HEK293T (cell line): Measurements from ENCODE around the gene AXDND1.

Experiments used
- CTCF ChIA-PET: fragments of 350-600 bp; formaldehyde crosslinking; extraction: SDS; loops from one replicate; lab custom pipeline; 2021; ENCODE audit warnings: antibody characterized with exemption, inconsistent platforms; lab: Yijun Ruan, JAX
- POLR2A ChIA-PET: fragments of 350-600 bp; formaldehyde crosslinking; extraction: SDS; loops from one replicate; lab custom pipeline; 2020; ENCODE audit warnings: antibody characterized with exemption, inconsistent platforms; lab: Yijun Ruan, JAX
- DNase-seq: peaks from one replicate; pipeline ENCODE4 v3.0.0; 2012; ENCODE audit warnings: mixed read lengths; ENCODE audit errors: extremely low spot score
- ARNT ChIP-seq: fragments of 450-650 bp; IDR thresholded peaks from 2 replicates; pipeline ENCODE4 v1.6.1; 2017; ENCODE audit warnings: mild to moderate bottlenecking
- BHLHE40 ChIP-seq: fragments of 450-650 bp; IDR thresholded peaks from 2 replicates; pipeline ENCODE4 v1.6.1; 2016; ENCODE audit warnings: mild to moderate bottlenecking, moderate library complexity, borderline replicate concordance
- CTBP1 ChIP-seq: fragments of 450-650 bp; IDR thresholded peaks from 2 replicates; pipeline ENCODE4 v1.6.1; 2016; ENCODE audit warnings: borderline replicate concordance
- ELF4 ChIP-seq: fragments of 450-650 bp; IDR thresholded peaks from 2 replicates; pipeline ENCODE4 v1.6.1; 2017; ENCODE audit warnings: antibody characterized with exemption
- FOXA1 ChIP-seq: fragments of 450-650 bp; IDR thresholded peaks from 2 replicates; pipeline ENCODE4 v1.6.1; 2016; ENCODE audit warnings: mild to moderate bottlenecking
- FOXK2 ChIP-seq: fragments of 450-650 bp; IDR thresholded peaks from 2 replicates; pipeline ENCODE4 v1.6.1; 2016; ENCODE audit warnings: mild to moderate bottlenecking
- FOXM1 ChIP-seq: fragments of 450-650 bp; IDR thresholded peaks from 2 replicates; pipeline ENCODE4 v1.6.1; 2017; ENCODE audit warnings: mild to moderate bottlenecking, borderline replicate concordance
- HDGF ChIP-seq: fragments of 450-650 bp; IDR thresholded peaks from 2 replicates; pipeline ENCODE4 v1.6.1; 2017; ENCODE audit warnings: antibody characterized with exemption, borderline replicate concordance
- L3MBTL2 ChIP-seq: fragments of 450-650 bp; conservative IDR thresholded peaks from 2 replicates; pipeline ENCODE4 v1.6.1; 2016; ENCODE audit warnings: mild to moderate bottlenecking
- LEF1 ChIP-seq: fragments of 450-650 bp; IDR thresholded peaks from 2 replicates; pipeline ENCODE4 v1.6.1; 2017; ENCODE audit warnings: mild to moderate bottlenecking, borderline replicate concordance
- NFRKB ChIP-seq: fragments of 450-650 bp; IDR thresholded peaks from 2 replicates; pipeline ENCODE4 v1.6.1; 2016; ENCODE audit warnings: mild to moderate bottlenecking, moderate library complexity
- SP1 ChIP-seq: fragments of 450-650 bp; IDR thresholded peaks from 2 replicates; pipeline ENCODE4 v1.6.1; 2017
- SUZ12 ChIP-seq: fragments of 450-650 bp; IDR thresholded peaks from 2 replicates; pipeline ENCODE4 v1.6.1; 2016; ENCODE audit warnings: mild to moderate bottlenecking
- TARDBP ChIP-seq: fragments of 450-650 bp; IDR thresholded peaks from 2 replicates; pipeline ENCODE4 v1.6.1; 2016
- ZNF384 ChIP-seq: fragments of 450-650 bp; IDR thresholded peaks from 2 replicates; pipeline ENCODE4 v1.6.1; 2016
- TF ChIP-seq, protein P1 (sequence below): fragments of 450-650 bp; IDR thresholded peaks from 2 replicates; pipeline ENCODE4 v1.6.1; 2016

AXDND1 gene

DNA sequence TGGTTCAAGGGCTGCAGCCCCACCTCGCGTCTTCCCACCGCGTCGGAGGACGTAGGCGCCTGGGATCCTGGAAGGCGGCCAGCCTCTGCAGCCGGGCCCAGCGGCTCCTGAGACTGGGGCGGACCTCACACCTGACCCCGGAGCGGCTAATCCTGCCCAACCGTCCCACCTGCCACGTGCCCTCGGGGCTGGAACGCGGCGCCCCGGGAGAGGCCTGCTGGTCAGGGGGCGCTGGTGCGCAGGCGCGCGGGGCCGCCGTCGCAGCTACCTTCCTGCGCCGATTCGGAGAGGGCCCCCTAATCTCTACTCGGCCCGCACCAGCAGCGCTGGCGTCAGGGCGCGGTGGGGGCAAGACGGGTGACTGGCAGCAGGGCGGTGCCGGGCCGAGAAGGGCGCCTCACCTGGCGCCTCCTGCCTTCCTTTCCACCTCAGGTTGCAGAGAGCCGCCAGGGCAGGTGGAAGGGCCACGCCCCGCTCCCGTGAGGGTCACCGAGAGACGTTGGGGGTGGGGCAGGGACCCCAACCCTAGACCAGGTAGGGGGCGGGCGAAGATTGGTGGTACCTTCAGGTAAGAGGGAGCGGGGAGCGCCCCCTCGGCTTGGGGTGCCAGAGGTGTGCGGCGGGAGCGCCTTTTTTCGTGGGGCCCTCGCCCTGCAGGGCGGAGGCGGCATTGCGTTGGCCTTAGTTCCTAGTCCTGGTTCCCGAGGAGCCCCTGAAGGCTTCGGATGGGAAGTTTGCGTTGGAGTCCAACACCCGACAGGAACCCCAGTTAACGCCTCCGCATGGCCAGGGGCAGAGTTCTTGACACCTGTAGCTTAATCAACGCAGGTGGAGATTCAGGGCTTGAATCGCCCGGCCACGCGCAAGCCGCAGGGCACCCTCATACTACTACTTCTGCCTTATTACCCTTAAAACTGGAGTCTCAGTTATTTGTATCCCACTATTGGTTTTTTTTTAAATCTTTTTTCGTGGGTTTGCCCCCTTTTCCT lies 226.1 kb downstream of the AXDND1 start, which contains the start of gene TDRD5:
TDRD5 (plus strand) TSS at position 241 of the 989 bp plus-strand sequence. CDS start 784 bp downstream, outside the sequence.
- TF ChIP-seq ZNF384, result no peak
- TF ChIP-seq, protein P1, sequence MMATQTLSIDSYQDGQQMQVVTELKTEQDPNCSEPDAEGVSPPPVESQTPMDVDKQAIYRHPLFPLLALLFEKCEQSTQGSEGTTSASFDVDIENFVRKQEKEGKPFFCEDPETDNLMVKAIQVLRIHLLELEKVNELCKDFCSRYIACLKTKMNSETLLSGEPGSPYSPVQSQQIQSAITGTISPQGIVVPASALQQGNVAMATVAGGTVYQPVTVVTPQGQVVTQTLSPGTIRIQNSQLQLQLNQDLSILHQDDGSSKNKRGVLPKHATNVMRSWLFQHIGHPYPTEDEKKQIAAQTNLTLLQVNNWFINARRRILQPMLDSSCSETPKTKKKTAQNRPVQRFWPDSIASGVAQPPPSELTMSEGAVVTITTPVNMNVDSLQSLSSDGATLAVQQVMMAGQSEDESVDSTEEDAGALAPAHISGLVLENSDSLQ, result no peak
- TF ChIP-seq ELF4, result no peak
- no peak for TF ChIP-seq CTBP1
- no peak for TF ChIP-seq BHLHE40
- no peak for TF ChIP-seq FOXK2
- ChIA-PET CTCF (no interaction called here), POLR2A (no interaction called here)
- DNase-seq, result no peak

DNA sequence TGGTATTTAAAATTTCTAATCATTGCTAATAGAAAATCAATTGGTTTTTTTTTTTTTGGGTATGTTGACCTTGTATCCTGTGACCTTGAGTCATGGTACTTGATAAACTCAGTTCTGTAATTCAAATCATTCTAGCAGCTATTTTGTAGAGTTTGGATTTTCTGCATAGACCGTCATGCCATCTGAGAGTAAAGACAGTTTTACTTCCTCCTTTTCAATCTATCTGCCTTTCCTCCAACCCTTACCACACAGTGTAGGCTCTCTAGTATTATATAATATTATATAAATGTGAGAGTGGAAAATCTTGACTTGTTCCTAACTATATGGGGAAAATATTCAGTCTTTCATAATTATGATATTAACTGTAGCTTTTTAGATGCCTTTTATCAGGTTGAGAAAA lies 232.9 kb downstream of the AXDND1 start:
- ChIA-PET CTCF (interaction anchor here (0.6 kb wide), 1 partner anchor 46 kb away, joined by 4 read pairs; no protein-coding TSS in a partner anchor), POLR2A (no interaction called here)
- TF ChIP-seq SUZ12 (no peak), ARNT (no peak), FOXA1 (no peak), LEF1 (no peak), L3MBTL2 (no peak), ZNF384 (no peak), FOXK2 (no peak), FOXM1 (no peak), ELF4 (no peak), HDGF (no peak), TARDBP (no peak), CTBP1 (no peak), NFRKB (no peak)
- TF ChIP-seq, protein P1, result no peak
- DNase-seq, result no peak

DNA sequence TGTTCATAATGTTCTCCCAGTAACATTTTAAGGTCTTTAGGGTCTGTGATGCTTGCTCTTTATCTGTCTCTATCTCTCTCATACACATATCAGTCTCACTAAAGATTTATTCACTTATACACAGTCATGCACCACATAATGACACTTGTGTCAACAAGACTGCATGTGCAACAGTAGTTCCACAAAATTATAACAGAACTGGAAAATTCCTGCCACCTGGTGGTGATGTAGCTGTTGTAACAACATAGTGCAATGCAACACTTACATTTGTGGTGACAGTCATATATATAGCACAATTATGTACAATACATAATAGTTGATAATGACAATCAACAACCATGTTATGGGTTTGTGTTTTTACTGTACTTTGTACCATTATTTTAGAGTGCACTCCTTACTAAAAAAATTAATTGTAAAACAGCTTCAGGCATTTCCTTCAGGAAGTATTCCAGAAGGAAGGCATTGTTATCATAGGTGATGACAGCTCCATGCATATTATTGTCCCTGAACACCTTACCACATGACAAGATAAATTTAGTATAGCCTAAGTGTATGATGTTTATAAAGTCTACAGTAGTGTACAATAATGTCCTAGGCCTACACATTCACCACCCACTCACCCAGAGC lies 234.0 kb downstream of the AXDND1 start:
- TF ChIP-seq BHLHE40 (no peak), FOXA1 (no peak), FOXK2 (0 out of 2 replicates have a peak, but pooled peaks have one; percentile 38)
- TF ChIP-seq, protein P1, result 0 out of 2 replicates have a peak, but pooled peaks have one; percentile 35
- peak; percentile 41 for DNase-seq
- CTCF ChIA-PET, result interaction anchor here (0.6 to 1.2 kb wide), 4 partner anchors 13 to 348 kb away, joined by 3 to 5 read pairs (median 3); no protein-coding TSS in a partner anchor
- POLR2A ChIA-PET, result no interaction called here

DNA sequence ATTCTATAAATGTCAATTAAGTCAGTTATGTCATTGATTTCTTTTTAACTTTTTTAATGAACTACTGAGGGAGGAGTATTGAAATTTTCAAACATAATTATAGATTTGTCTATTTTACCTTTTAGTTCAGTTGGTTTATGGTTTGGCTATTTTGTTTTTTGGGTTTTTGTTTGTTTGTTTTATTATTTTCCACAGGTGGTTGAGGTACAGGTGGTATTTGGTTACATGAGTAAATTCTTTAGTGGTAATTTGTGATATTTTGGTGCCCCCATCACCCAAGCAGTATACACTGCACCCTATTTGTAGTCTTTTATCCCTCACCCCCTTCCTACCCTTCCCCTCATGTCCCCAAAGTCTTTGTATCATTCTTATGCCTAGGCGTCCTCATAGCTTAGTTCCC lies 235.3 kb downstream of the AXDND1 start:
- DNase-seq, result no peak
- TF ChIP-seq NFRKB (no peak), LEF1 (no peak), L3MBTL2 (no peak), ELF4 (no peak), SUZ12 (no peak), ARNT (no peak), ZNF384 (no peak), TARDBP (no peak), SP1 (no peak), BHLHE40 (no peak), FOXA1 (no peak), FOXM1 (no peak), HDGF (no peak), CTBP1 (no peak), FOXK2 (no peak)
- TF ChIP-seq, protein P1, result no peak
- CTCF ChIA-PET, result no interaction called here
- POLR2A ChIA-PET, result no interaction called here
